GM12873 (cell line): ENCODE data around the gene GSTK1.

Experiments
- TF ChIP-seq, protein P1 (sequence below): IDR thresholded peaks from 2 replicates; pipeline ENCODE4 v1.5.1; 2012; ENCODE audit warnings: low read depth, mild to moderate bottlenecking, moderate library complexity, low read length, control low read depth; ENCODE audit not compliant: insufficient read depth; ENCODE audit errors: missing control alignments

Gene GSTK1

DNA sequence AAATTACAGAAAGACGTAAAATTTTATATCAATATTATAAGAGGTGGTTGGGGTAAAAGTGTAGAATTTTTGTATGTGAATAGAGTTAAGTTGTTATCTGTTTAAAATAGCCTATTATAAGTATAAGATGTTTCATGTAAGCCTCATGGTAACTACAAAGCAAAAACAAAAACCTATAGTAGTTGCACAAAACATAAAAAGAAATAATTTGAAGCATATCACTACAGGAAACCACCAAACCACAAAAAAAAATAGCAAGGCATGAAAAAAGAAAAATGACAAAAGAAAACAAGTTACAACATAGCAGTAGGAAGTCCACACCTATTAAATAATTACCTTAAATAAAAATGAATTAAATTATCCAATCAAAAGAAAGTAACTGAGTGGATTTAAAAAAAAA is 12.4 kb upstream of the GSTK1 start:
- TF ChIP-seq, protein P1, sequence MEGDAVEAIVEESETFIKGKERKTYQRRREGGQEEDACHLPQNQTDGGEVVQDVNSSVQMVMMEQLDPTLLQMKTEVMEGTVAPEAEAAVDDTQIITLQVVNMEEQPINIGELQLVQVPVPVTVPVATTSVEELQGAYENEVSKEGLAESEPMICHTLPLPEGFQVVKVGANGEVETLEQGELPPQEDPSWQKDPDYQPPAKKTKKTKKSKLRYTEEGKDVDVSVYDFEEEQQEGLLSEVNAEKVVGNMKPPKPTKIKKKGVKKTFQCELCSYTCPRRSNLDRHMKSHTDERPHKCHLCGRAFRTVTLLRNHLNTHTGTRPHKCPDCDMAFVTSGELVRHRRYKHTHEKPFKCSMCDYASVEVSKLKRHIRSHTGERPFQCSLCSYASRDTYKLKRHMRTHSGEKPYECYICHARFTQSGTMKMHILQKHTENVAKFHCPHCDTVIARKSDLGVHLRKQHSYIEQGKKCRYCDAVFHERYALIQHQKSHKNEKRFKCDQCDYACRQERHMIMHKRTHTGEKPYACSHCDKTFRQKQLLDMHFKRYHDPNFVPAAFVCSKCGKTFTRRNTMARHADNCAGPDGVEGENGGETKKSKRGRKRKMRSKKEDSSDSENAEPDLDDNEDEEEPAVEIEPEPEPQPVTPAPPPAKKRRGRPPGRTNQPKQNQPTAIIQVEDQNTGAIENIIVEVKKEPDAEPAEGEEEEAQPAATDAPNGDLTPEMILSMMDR = no peak

DNA sequence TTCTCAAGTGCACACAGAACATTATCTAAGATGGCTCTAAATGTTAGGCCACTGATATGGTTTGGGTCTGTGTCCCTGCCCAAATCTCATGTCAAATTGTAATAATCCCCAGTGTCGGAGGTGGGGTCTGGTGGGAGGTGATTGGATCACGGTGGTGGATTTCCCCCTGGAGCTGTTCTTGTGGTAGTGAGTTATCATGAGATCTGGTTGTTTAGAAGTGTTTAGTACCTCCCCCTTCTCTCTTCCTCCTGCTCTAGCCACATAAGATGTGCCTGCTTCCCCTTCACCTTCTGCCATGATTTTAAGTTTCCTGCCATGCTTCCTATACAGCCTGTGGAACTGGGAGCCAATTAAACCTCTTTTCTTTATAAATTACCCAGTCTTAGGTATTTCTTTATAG is 11.2 kb upstream of the GSTK1 start:
- TF ChIP-seq, protein P1 = no peak

DNA sequence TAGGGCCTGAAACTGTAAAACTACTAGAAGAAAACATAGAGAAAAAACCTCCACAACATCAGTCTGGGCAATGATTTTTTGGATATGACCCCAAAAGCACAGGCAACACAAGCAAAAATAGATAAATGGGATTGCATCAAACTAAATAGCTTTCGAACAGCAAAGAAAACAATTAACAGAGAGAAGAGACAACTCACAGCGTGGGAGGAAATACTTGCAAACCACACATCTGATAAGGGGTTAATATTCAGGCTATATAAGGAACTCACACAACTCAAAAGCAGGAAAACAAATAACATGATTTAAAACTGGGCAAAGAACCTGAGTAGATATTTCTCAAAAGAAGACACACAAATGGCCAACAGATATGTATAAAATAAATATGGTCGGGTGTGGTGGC is 7.7 kb upstream of the GSTK1 start:
- TF ChIP-seq, protein P1 = no peak

DNA sequence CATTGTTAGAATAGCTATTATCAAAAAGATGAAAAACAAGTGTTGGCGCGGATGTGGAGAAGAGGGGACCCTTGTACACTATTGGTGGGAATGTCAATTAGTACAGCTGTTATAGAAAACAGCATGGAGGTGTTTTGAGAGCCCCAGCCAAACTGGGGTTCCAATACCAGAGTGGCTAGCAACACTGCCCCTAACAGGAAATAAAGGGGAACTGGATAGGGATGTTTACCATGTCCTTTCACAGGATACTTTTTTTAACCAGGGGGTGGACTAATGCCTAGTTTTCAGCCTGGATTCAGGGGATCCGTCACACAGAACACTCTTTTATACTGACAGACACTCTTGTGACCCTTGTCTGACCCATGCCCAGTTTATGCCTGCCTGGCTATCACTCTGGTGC is 6.9 kb upstream of the GSTK1 start:
- TF ChIP-seq, protein P1 = peak; percentile 28

DNA sequence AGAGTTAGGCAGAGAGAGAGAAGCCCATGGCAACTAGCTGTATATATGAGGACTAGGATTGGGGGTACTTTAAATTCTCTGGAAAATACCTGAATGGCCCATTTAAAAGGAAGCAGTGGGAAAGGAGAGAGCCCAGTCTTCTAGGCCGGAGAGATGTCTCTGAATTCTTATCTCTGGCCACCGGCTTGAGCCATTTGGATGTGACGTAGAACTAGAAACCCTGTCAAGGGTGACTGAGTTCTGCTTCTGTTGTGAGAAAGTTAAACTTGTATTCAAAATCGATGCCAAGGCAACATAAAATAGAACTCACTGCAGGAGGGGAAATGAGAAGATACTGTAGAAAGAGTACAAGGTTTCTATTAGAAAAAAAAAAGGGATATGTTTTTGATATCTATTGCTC is 6.3 kb upstream of the GSTK1 start:
- TF ChIP-seq, protein P1 = no peak

DNA sequence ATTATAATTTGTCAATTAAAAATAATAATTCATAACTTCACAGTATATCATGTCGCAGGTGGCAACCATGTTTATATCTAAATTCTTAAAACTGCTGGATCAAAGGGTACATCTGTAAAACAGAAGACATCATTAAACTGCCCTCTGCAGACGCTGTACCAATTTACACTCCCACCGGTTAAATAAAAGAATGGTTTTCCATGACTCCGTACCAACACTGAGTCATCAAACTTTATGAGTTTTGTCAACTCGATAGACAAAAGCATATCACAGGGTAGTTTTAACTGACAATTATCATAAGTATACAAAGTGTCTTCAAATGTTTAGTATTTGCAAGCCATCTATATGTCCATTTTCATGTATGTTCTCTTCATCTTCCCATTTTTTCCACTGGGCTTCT is 5.7 kb upstream of the GSTK1 start:
- TF ChIP-seq, protein P1 = no peak

DNA sequence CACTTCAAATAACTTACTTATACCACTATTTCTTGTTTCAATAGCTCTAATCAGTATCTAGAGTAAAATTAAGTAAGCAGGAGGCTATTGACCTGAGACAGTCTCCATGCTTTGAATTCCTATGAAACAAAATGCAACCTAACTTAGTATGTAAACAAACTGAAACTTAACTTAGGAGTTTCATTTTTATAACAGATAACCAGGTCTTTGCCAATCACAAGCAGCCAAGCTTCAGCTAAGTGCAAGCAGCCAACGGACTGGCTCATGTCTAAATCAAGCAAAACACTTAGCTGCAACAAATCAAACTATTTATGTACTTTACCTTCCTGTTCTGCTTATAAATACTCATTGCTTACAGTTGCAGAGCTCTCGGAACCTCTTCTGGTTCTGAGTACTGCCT is 4.4 kb upstream of the GSTK1 start:
- TF ChIP-seq, protein P1 = no peak

DNA sequence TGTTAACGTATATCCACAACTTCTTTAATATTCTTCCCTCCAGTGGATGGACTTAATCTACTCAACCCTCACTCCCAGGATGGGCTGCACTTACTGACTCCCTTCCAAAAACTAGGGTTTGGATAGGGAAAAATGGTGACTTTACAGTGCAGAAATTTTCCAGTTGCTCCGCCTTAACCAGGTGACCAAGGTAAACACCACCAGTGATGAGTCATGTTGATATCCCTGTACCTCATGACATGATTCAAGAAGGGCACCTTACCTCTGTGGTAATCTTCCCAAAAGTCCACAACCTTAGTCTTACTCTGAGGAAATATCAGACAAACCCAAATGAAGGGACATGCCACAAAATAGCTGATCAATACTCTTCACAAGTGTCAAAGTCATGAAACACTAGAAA is 3.5 kb upstream of the GSTK1 start:
- TF ChIP-seq, protein P1 = no peak
